GM18508 (cell line): ENCODE measurements around the gene CASP10.

Source experiments
- ATAC-seq: cut with Tn5 transposase; IDR thresholded peaks from one replicate; pipeline ENCODE4 v1.9.1; 2021; ENCODE audit warnings: moderate number of reproducible peaks; ENCODE audit not compliant: insufficient read depth, unreplicated experiment

Gene CASP10

GRCh38 chr2:201273330-201273983 is 90.5 kb downstream of the CASP10 start:
- ATAC-seq: no peak

- no peak for ATAC-seq
Measured at GRCh38 chr2:201275069-201275468, 92.1 kb downstream of the CASP10 start.

- no peak for ATAC-seq
Measured at GRCh38 chr2:201275990-201276389, 93.0 kb downstream of the CASP10 start.

GRCh38 chr2:201276511-201276910 is 93.6 kb downstream of the CASP10 start:
- ATAC-seq: no peak
